ENCODE results near the gene KCNC1. TPM values are rescaled to one million over a fixed set of nuclear protein-coding genes. Genes with fewer than 3 reads are reported as not detected.

Gene KCNC1
- polyA plus RNA-seq, 1 donor from 2014 or later: 8.9 TPM

DNA sequence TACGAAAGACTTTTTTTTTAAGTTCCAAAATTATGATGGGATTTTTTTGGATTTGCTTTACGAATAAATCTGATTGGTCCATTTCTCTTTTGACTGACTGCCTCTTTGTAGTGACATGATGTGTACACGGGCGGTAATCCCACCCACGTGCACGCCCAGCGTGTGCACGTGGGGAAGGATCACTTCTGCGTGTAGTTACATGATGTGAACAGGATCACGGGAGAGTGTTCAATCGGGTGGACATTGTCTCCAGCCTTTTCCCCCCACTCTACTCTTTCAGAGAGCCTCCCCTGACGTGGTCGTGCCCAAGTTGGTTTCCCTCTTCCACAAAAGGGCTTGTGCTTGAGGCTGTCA lies 43.1 kb downstream of the KCNC1 start:
- Histone ChIP-seq H4K20me1 (ENCODE audit: insufficient read depth) (no peaks in the 10 kb centered on the region), H3K36me3 (ENCODE audit: insufficient read depth, low read length) (no peaks in the 10 kb centered on the region), H3K4me2 (ENCODE audit: low read length) (no peak overlapping the region), H3K9me2 (ENCODE audit: insufficient read depth, low read length) (no peaks in the 10 kb centered on the region), H3F3A (ENCODE audit: insufficient read depth, low read length, poor library complexity, severe bottlenecking) (no peaks in the 10 kb centered on the region), H2AFZ (ENCODE audit: low read depth, low read length) (no peak overlapping the region), H3K27ac (ENCODE audit: low read length) (no peak overlapping the region), H3K79me2 (replicated peaks; ENCODE audit: insufficient read depth, low read length) (no peaks in the 10 kb centered on the region), H3K4me3 (ENCODE audit: low read length) (no peak overlapping the region), H3K9me3 (ENCODE audit: low read length) (no peaks in the 10 kb centered on the region), H3K9ac (ENCODE audit: low read length) (no peak overlapping the region), H3K27me3 (ENCODE audit: insufficient read depth, low read depth, low read length) (no peaks in the 10 kb centered on the region)
- TF ChIP-seq SMC3 (conservative IDR thresholded peaks at IDR 0.05; ENCODE audit: poor library complexity): no peak
- no peak for TF ChIP-seq TAF1 (IDR thresholded peaks at IDR 0.05; ENCODE audit: low read depth)
- no peak for TF ChIP-seq MXI1 (conservative IDR thresholded peaks at IDR 0.05; ENCODE audit: poor library complexity, severe bottlenecking)
- TF ChIP-seq RAD21 (conservative IDR thresholded peaks at IDR 0.05): no peak
- TF ChIP-seq CTCF (IDR thresholded peaks at IDR 0.05; ENCODE audit: poor library complexity, severe bottlenecking): no peak
- no peak for TF ChIP-seq REST (IDR thresholded peaks at IDR 0.05; ENCODE audit: borderline replicate concordance)
- TF ChIP-seq EZH2 (IDR thresholded peaks at IDR 0.05; ENCODE audit: borderline replicate concordance, insufficient read depth, low read length, poor library complexity, severe bottlenecking): no peak
- no peak for TF ChIP-seq POLR2AphosphoS5 (IDR thresholded peaks at IDR 0.05)
- no peak for TF ChIP-seq EP300 (conservative IDR thresholded peaks at IDR 0.05; ENCODE audit: poor library complexity, severe bottlenecking)

DNA sequence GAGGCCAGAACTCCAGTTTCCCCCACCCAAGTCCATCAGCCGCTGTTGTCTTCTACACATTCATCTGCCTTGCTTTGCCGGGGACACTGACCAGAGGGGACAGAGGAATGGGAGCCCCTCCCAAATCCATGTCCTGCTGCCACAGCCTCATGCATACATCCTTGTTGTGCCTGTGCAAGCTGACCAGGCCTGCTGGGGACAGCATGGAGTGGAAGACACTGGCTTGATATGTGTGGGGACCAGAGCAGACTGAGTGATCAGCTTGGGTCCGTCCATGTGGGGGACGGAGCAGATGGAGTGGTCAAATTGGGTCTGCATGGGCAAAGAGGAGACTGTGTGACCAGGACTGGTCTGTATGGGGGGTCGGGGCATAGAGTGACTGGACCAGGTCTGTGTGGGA lies 43.8 kb downstream of the KCNC1 start:
- H3K36me3 ChIP-seq (ENCODE audit: insufficient read depth, low read length): no peaks in the 10 kb centered on the region
- no peak overlapping the region for H3K27ac ChIP-seq (ENCODE audit: low read length)
- H3K4me3 ChIP-seq (ENCODE audit: low read length): no peak overlapping the region
- no peaks in the 10 kb centered on the region for H3K9me2 ChIP-seq (ENCODE audit: insufficient read depth, low read length)
- H3K27me3 ChIP-seq (ENCODE audit: insufficient read depth, low read depth, low read length): no peaks in the 10 kb centered on the region
- H3K9ac ChIP-seq (ENCODE audit: low read length): no peak overlapping the region
- H3F3A ChIP-seq (ENCODE audit: insufficient read depth, low read length, poor library complexity, severe bottlenecking): no peaks in the 10 kb centered on the region
- H3K79me2 ChIP-seq (replicated peaks; ENCODE audit: insufficient read depth, low read length): no peaks in the 10 kb centered on the region
- no peak overlapping the region for H3K4me2 ChIP-seq (ENCODE audit: low read length)
- no peak overlapping the region for H2AFZ ChIP-seq (ENCODE audit: low read depth, low read length)
- H4K20me1 ChIP-seq (ENCODE audit: insufficient read depth): no peaks in the 10 kb centered on the region
- no peak for TF ChIP-seq TAF1 (IDR thresholded peaks at IDR 0.05; ENCODE audit: low read depth)
- no peak for TF ChIP-seq EP300 (conservative IDR thresholded peaks at IDR 0.05; ENCODE audit: poor library complexity, severe bottlenecking)
- no peak for TF ChIP-seq MXI1 (conservative IDR thresholded peaks at IDR 0.05; ENCODE audit: poor library complexity, severe bottlenecking)
- TF ChIP-seq EZH2 (IDR thresholded peaks at IDR 0.05; ENCODE audit: borderline replicate concordance, insufficient read depth, low read length, poor library complexity, severe bottlenecking): no peak
- no peak for TF ChIP-seq RAD21 (conservative IDR thresholded peaks at IDR 0.05)
- TF ChIP-seq CTCF (IDR thresholded peaks at IDR 0.05; ENCODE audit: poor library complexity, severe bottlenecking): no peak
- no peak for TF ChIP-seq POLR2AphosphoS5 (IDR thresholded peaks at IDR 0.05)
- TF ChIP-seq SMC3 (conservative IDR thresholded peaks at IDR 0.05; ENCODE audit: poor library complexity): no peak
- no peak for TF ChIP-seq REST (IDR thresholded peaks at IDR 0.05; ENCODE audit: borderline replicate concordance)
- no peaks in the 10 kb centered on the region for H3K9me3 ChIP-seq (ENCODE audit: low read length)
